Measurements from ENCODE around the gene DHODH.
A peak's percentile ranks its signal among the peaks of the same experiment; 100 is the strongest.
"Not testable (repeated sequence)": the region's sequence is repeated elsewhere in the genome, so short reads cannot be mapped to it uniquely, and the experiment has no call there.

The DHODH gene

GRCh38 chr16:72008424-72009216, at the start of gene DHODH:
Gene DHODH, plus strand, starts transcription at chr16:72008744. Its CDS starts 21 bp downstream, at chr16:72008765.
- DNase-seq (ENCODE audit: low read depth in 3 of 3, low spot score in 1 of 3), result peak; percentile 93 to 95 (median 94)

GRCh38 chr16:71961066-71962039, 47.2 kb upstream of the DHODH start:
- DNase-seq (ENCODE audit: low read depth in 3 of 3, low spot score in 1 of 3), result peak; percentile 57 to 70 (median 67)

GRCh38 chr16:71963125-71963875, 45.2 kb upstream of the DHODH start:
- DNase-seq (ENCODE audit: low read depth in 3 of 3, low spot score in 1 of 3), result no peak

GRCh38 chr16:71965223-71965622, 43.3 kb upstream of the DHODH start:
- no peak for DNase-seq (ENCODE audit: low read depth in 3 of 3, low spot score in 1 of 3)

GRCh38 chr16:71966932-71967331, 41.6 kb upstream of the DHODH start:
- DNase-seq (ENCODE audit: low read depth in 3 of 3, low spot score in 1 of 3), result no peak

- no peak for DNase-seq (ENCODE audit: low read depth in 3 of 3, low spot score in 1 of 3)
Observed at GRCh38 chr16:71969353-71969752, 39.2 kb upstream of the DHODH start.

GRCh38 chr16:71971571-71971970, 37.0 kb upstream of the DHODH start:
- DNase-seq (ENCODE audit: low read depth in 3 of 3, low spot score in 1 of 3), result no peak

GRCh38 chr16:71972356-71972755, 36.2 kb upstream of the DHODH start:
- no peak for DNase-seq (ENCODE audit: low read depth in 3 of 3, low spot score in 1 of 3)

GRCh38 chr16:71973001-71973400, 35.5 kb upstream of the DHODH start:
- DNase-seq (ENCODE audit: low read depth in 3 of 3, low spot score in 1 of 3), result no peak

GRCh38 chr16:71974068-71974818, 34.3 kb upstream of the DHODH start:
- DNase-seq (ENCODE audit: low read depth in 3 of 3, low spot score in 1 of 3), result no peak

GRCh38 chr16:71985262-71985974, 23.1 kb upstream of the DHODH start:
- no peak for DNase-seq (ENCODE audit: low read depth in 3 of 3, low spot score in 1 of 3)

GRCh38 chr16:71986131-71986530, 22.4 kb upstream of the DHODH start:
- DNase-seq (ENCODE audit: low read depth in 3 of 3, low spot score in 1 of 3), result no peak

- no peak for DNase-seq (ENCODE audit: low read depth in 3 of 3, low spot score in 1 of 3)
Observed at GRCh38 chr16:71995038-71995437, 13.5 kb upstream of the DHODH start.

GRCh38 chr16:71997578-71997977, 11.0 kb upstream of the DHODH start:
- not testable (repeated sequence) for DNase-seq (ENCODE audit: low read depth in 3 of 3, low spot score in 1 of 3)

- no peak for DNase-seq (ENCODE audit: low read depth in 3 of 3, low spot score in 1 of 3)
Observed at GRCh38 chr16:72001180-72001874, 7.2 kb upstream of the DHODH start.

- DNase-seq (ENCODE audit: low read depth in 3 of 3, low spot score in 1 of 3), result no peak
Observed at GRCh38 chr16:72002619-72003018, 5.9 kb upstream of the DHODH start.

- not testable (repeated sequence) for DNase-seq (ENCODE audit: low read depth in 3 of 3, low spot score in 1 of 3)
Observed at GRCh38 chr16:72008065-72008423, 500 bp upstream of the DHODH start.

GRCh38 chr16:72009779-72010178, 1.2 kb downstream of the DHODH start:
- DNase-seq (ENCODE audit: low read depth in 3 of 3, low spot score in 1 of 3), result no peak

- DNase-seq (ENCODE audit: low read depth in 3 of 3, low spot score in 1 of 3), result no peak
Observed at GRCh38 chr16:72012607-72013006, 4.1 kb downstream of the DHODH start.
